Stomach (tissue), 9 donors: ENCODE results near the gene APOL4. TPM values are rescaled to one million over a fixed set of nuclear protein-coding genes. Genes with fewer than 3 reads are reported as not detected.
A peak's percentile ranks its signal among the peaks of the same experiment; 100 is the strongest.
"Not testable (repeated sequence)": the region's sequence is repeated elsewhere in the genome, so short reads cannot be mapped to it uniquely, and the experiment has no call there.

ENCODE experiments used
- DNase-seq, 2 donors: peaks; one replicate each; pipeline versions ENCODE4 v3.0.0 to v3.0.0-alpha.2; 2013 to 2019
- H3K27ac ChIP-seq, 5 donors: fragments of 200-600 bp in 4 of 5; sonication (generic) in 4 of 5; one replicate each; pipeline ENCODE4 v1.5.1; 2013 to 2019; ENCODE audit warnings: mild to moderate bottlenecking in 1 of 5, moderate library complexity in 1 of 5
- H3K27me3 ChIP-seq, 3 donors: fragments of 200-600 bp; sonication (generic); one replicate each; pipeline ENCODE4 v1.5.1; 2017 to 2019; ENCODE audit warnings: mixed run types in 1 of 3
- H3K36me3 ChIP-seq, 4 donors: fragments of 200-600 bp; sonication (generic); 1 replicate in 3 of 4; 2 replicates in 1 of 4; pipeline ENCODE4 v1.5.1; 2016 to 2019
- H3K4me1 ChIP-seq, 4 donors: fragments of 200-600 bp; sonication (generic); one replicate each; pipeline ENCODE4 v1.5.1; 2016 to 2019
- H3K4me3 ChIP-seq, 4 donors: fragments of 200-600 bp; sonication (generic) in 3 of 4; one replicate each; pipeline ENCODE4 v1.5.1; 2016 to 2019; ENCODE audit warnings: mild to moderate bottlenecking in 1 of 4
- H3K9me3 ChIP-seq, 4 donors: fragments of 200-600 bp; sonication (generic); one replicate each; pipeline ENCODE4 v1.5.1; 2016 to 2019
- EP300 ChIP-seq: sonication (generic); formaldehyde crosslinking; IDR thresholded peaks from one replicate; pipeline ENCODE4 v1.6.1; 2017; ENCODE audit warnings: antibody characterized with exemption
- POLR2A ChIP-seq, 4 donors: fragments of 450-650 bp; IDR thresholded peaks; one replicate each; pipeline ENCODE4 v1.6.1; 2016; ENCODE audit warnings: antibody characterized with exemption in 4 of 4, control low read depth in 2 of 4, mild to moderate bottlenecking in 1 of 4, moderate library complexity in 1 of 4
- POLR2AphosphoS5 ChIP-seq, 3 donors: sonication (generic); formaldehyde crosslinking; IDR thresholded peaks; one replicate each; pipeline ENCODE4 v1.6.1; 2016; ENCODE audit warnings: antibody characterized with exemption in 3 of 3
- WGBS, 5 donors: extraction: QIAGEN DNeasy Blood & Tissue Kit in 3 of 5; methylation state at CpG; one replicate each; pipeline versions ENCODE4 v1.1.5 to v1.1.7; 2013 to 2018; 5-methylcytosine and 5-hydroxymethylcytosine counted together
- intact Hi-C: fragments of 100-400 bp; cut with DNase I; formaldehyde crosslinking; loops from one replicate; pipeline ENCODE4 v1.15.1; 2023; ENCODE audit warnings: low total_unique reads
- polyA plus RNA-seq, 3 donors: library from polyadenylated mRNA; stranded (reverse); fragments of 200-250 nt; gene quantifications; one replicate each; pipeline ENCODE4 v1.2.3, GENCODE V29; 2013
- total RNA-seq, 5 donors: library from RNA; depleted of rRNA; stranded (reverse); fragments of >200 nt; gene quantifications; one replicate each; pipeline versions ENCODE4 v1.1.0 to v1.2.3, GENCODE V29; 2014 to 2016
- TF ChIP-seq, protein P1 (sequence below), 7 experiments: fragments of 450-650 bp in 4 of 7; fragments of 200-600 bp in 3 of 7; sonication (generic) in 3 of 7; IDR thresholded peaks; one replicate each; pipeline ENCODE4 v1.5.1; 2016 to 2019; ENCODE audit warnings: antibody characterized with exemption in 7 of 7, control low read depth in 2 of 7, mild to moderate bottlenecking in 1 of 7
- donor health status: healthy with polysubstance abuse.
- donor health status: Bipolar disorder and iron deficiency.
- donor health status: healthy.

Gene APOL4
- total and polyA plus RNA-seq, 8 donors = 1.2 to 13.2 (median 8.9) TPM; not detected in 2

DNA sequence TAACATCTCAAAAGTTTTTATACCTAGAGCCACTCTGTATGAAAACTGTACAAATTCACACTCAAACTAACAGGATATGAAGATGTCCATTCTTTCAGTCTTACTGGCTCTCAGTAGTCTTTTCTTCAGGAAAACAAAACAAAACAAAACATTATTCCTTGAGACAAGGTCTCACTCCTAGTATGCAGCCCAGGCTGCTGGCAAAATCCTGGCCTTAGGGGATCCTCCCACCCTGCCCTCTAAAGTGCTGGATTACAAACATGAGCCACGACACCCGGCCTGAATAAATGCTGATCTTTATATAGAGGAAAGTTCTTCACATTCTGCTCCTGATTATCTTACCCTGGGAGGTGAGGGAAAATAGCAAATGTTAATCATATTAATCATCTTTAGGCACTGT lies 32.6 kb upstream of the APOL4 start:
- WGBS, 5 donors = 37 to 76% (median 72%) methylated on average over 2 of the region's 2 CpGs
- Histone ChIP-seq H3K27me3 (no peaks in the 10 kb centered on the region), H3K9me3 (no peaks in the 10 kb centered on the region), H3K36me3 (peaks cover 33 to 76% (median 55%) of the 10 kb centered on the region in 4 donors), H3K4me1 (peaks cover 31 to 60% (median 48%) of the 10 kb centered on the region in 4 donors), H3K4me3 (peak overlapping the region in 1 of 4 donors; percentile 69), H3K27ac (no peak overlapping the region)
- no peak for TF ChIP-seq POLR2A (IDR thresholded peaks at IDR 0.05)
- TF ChIP-seq, protein P1, sequence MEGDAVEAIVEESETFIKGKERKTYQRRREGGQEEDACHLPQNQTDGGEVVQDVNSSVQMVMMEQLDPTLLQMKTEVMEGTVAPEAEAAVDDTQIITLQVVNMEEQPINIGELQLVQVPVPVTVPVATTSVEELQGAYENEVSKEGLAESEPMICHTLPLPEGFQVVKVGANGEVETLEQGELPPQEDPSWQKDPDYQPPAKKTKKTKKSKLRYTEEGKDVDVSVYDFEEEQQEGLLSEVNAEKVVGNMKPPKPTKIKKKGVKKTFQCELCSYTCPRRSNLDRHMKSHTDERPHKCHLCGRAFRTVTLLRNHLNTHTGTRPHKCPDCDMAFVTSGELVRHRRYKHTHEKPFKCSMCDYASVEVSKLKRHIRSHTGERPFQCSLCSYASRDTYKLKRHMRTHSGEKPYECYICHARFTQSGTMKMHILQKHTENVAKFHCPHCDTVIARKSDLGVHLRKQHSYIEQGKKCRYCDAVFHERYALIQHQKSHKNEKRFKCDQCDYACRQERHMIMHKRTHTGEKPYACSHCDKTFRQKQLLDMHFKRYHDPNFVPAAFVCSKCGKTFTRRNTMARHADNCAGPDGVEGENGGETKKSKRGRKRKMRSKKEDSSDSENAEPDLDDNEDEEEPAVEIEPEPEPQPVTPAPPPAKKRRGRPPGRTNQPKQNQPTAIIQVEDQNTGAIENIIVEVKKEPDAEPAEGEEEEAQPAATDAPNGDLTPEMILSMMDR (IDR thresholded peaks at IDR 0.05) = no peak
- no peak for DNase-seq
- intact Hi-C loops = no loop called here

DNA sequence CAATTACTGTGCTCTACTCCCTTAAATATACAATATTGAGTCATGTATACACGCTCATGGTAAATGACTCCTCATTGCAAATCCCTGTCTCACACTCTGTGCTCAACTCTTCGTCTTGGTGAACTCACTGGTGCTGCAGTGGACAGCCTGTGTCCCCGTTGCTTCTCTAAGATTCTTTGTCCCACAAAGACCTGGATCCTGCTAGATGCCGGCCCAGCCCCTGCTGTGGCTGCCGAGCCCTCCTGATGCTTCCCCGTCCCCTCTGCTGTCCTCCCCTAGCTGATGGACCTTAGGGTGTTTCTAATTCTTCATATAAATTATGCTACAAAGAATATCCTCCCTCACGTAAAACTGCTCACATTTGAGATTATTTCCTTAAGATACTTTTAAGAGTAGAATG lies 32.2 kb upstream of the APOL4 start:
- Histone ChIP-seq H3K4me3 (no peak overlapping the region), H3K4me1 (peaks cover 29 to 59% (median 47%) of the 10 kb centered on the region in 4 donors), H3K9me3 (no peaks in the 10 kb centered on the region), H3K27ac (no peak overlapping the region), H3K27me3 (no peaks in the 10 kb centered on the region), H3K36me3 (peaks cover 36 to 80% (median 59%) of the 10 kb centered on the region in 4 donors)
- DNase-seq = no peak
- WGBS, 5 donors = 85 to 93% (median 90%) methylated on average over 7 of the region's 7 CpGs
- TF ChIP-seq POLR2AphosphoS5 (IDR thresholded peaks at IDR 0.05) = no peak
- TF ChIP-seq, protein P1 (IDR thresholded peaks at IDR 0.05) = no peak
- intact Hi-C loops = no loop called here

DNA sequence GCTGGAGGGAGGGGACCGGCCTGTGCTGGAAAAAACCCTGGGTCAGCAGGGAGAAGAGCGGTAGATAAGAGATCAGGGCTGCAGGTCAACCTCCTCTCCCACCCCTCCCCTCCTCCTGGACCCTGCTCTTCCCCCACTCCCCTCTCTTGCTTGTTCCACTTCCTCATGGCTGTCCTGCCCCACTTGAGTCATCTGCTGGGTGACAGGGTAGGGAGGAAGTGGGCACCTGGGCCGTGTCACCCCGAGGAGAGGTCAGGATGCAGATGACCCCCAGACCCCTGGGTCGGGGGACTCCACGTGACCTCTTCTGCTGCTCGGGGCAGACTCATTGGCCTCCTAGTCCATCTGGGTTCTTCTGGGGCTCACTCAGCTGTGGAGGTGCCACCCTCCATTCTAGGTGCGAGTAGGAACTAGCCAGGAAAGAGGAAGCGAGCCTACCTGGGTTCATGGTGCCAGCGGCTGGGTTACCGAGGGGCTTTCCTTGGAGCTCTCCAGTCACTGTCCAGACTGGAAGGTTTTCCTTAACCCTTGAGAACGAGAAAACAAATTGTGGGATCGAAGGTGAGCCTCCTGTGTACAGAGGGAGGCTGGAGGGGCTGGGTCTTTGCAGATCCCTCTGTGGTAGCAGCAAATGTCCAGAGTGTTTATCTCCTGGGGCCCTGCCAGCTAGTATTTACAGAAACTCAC lies 31.2 kb upstream of the APOL4 start:
- peaks cover 44 to 90% (median 68%) of the 10 kb centered on the region in 4 donors for H3K36me3 ChIP-seq

DNA sequence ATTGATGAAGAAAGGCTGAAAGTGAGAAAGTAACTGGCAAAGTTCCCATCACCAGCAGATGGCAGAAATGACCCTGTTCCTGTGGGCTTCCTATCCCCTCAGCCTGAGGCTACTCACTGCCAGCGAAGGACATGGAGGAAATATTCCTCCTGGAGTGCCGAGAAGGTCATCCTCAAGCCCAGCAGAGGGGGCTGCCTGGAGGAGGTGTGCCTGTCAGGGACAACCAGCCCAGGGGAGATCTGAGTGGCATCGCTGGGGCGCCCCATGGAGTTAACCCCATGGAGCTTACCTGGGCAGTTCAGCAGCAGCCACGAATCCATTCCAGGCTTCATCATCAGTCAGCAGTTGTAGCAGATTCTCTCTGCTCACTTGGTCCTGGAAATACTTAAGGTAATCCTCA lies 29.4 kb upstream of the APOL4 start:
- H3K4me3 ChIP-seq, DNase-seq, intact Hi-C loops, H3K27me3 ChIP-seq, H3K27ac ChIP-seq, H3K9me3 ChIP-seq: not testable (repeated sequence)
- 74 to 91% (median 82%) methylated on average over 5 of the region's 5 CpGs for WGBS, 5 donors
- Histone ChIP-seq H3K36me3 (peaks cover 51 to 95% (median 82%) of the 10 kb centered on the region in 4 donors), H3K4me1 (peaks cover 4 to 32% (median 20%) of the 10 kb centered on the region in 4 donors)

More for the DNA sequence above, 31.2 kb upstream of the APOL4 start:
- TF ChIP-seq EP300 (no peak), POLR2A (IDR thresholded peaks at IDR 0.05) (no peak), POLR2AphosphoS5 (IDR thresholded peaks at IDR 0.05) (no peak)
- TF ChIP-seq, protein P1 (IDR thresholded peaks at IDR 0.05) = no peak
- Histone ChIP-seq H3K27me3 (no peaks in the 10 kb centered on the region), H3K9me3 (no peaks in the 10 kb centered on the region), H3K4me3 (no peak overlapping the region), H3K4me1 (peaks cover 20 to 50% (median 38%) of the 10 kb centered on the region in 4 donors), H3K27ac (no peak overlapping the region)
- no peak for DNase-seq
- intact Hi-C loops = no loop called here
- 66 to 76% (median 71%) methylated on average over 13 of the region's 13 CpGs for WGBS, 5 donors

DNA sequence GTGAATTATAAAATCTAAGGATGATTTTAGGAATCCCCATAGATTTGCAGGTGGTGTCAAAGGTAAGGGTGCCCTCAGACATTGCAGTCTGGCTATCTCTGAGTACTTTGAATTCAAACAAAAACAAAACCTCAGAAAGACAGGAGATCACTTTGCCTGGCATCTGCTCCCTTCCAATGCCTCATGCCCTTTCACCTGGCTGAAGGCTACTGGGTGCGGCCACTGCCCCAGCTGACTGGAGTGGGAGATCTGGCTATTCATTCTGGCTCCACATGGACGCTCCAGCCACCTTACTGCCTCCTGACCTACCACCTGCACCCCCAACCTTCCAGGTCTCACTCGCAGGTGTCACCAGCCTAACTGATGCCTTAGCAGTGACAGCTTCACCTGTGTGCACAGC lies 28.0 kb upstream of the APOL4 start:
- WGBS, 5 donors = 84 to 96% (median 87%) methylated on average over 3 of the region's 3 CpGs
- H3K27me3 ChIP-seq, H3K4me3 ChIP-seq, H3K9me3 ChIP-seq, DNase-seq, intact Hi-C loops, H3K27ac ChIP-seq: not testable (repeated sequence)
- H3K4me1 ChIP-seq = peaks cover 0 to 18% (median 10%) of the 10 kb centered on the region in 4 donors
- peaks cover 51 to 91% (median 84%) of the 10 kb centered on the region in 4 donors for H3K36me3 ChIP-seq
